Measurements from ENCODE around the gene NEDD9.

- no peak for TF ChIP-seq ZBTB33 (IDR thresholded peaks at IDR 0.05)
- no peak for TF ChIP-seq EP300 (IDR thresholded peaks at IDR 0.05; ENCODE audit: borderline replicate concordance in 1 of 2, control insufficient read depth in 1 of 2, low read depth in 2 of 2, low read length in 2 of 2)
Observed at GRCh38 chr6:11233673-11234573, 1.5 kb upstream of the NEDD9 start.

Measured in GM12878 (cell line).